GM12874 (cell line): Measurements from ENCODE around the gene RUNX2.

Experiments
- TF ChIP-seq, protein P1 (sequence below): IDR thresholded peaks from 2 replicates; pipeline ENCODE4 v1.5.1; 2011; ENCODE audit warnings: low read depth, mild to moderate bottlenecking, control low read depth, low read length, moderate library complexity; ENCODE audit not compliant: insufficient read depth

The RUNX2 gene

GRCh38 chr6:45447005-45447404, 118.9 kb downstream of the RUNX2 start:
- TF ChIP-seq, protein P1, sequence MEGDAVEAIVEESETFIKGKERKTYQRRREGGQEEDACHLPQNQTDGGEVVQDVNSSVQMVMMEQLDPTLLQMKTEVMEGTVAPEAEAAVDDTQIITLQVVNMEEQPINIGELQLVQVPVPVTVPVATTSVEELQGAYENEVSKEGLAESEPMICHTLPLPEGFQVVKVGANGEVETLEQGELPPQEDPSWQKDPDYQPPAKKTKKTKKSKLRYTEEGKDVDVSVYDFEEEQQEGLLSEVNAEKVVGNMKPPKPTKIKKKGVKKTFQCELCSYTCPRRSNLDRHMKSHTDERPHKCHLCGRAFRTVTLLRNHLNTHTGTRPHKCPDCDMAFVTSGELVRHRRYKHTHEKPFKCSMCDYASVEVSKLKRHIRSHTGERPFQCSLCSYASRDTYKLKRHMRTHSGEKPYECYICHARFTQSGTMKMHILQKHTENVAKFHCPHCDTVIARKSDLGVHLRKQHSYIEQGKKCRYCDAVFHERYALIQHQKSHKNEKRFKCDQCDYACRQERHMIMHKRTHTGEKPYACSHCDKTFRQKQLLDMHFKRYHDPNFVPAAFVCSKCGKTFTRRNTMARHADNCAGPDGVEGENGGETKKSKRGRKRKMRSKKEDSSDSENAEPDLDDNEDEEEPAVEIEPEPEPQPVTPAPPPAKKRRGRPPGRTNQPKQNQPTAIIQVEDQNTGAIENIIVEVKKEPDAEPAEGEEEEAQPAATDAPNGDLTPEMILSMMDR: no peak

DNA sequence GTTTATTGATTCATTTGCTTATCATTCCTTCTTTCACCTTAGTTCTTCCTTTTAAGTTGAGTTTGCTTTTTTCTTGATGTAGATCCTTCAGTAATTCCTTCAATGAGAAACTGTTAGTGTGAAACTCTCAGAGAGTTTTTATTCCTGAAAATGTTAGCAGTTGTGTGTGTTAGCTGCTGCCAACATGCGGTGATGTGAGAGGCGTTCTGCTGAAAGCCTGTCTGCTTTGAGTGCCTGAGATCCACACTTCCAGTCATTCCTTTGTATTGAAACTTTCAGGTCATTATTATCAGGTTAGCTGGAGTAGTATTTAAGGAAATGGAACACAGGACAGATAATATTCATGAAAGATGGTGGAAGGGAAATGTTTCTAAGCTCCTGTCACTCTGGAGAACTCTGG, 119.6 kb downstream of the RUNX2 start:
- TF ChIP-seq, protein P1: no peak

DNA sequence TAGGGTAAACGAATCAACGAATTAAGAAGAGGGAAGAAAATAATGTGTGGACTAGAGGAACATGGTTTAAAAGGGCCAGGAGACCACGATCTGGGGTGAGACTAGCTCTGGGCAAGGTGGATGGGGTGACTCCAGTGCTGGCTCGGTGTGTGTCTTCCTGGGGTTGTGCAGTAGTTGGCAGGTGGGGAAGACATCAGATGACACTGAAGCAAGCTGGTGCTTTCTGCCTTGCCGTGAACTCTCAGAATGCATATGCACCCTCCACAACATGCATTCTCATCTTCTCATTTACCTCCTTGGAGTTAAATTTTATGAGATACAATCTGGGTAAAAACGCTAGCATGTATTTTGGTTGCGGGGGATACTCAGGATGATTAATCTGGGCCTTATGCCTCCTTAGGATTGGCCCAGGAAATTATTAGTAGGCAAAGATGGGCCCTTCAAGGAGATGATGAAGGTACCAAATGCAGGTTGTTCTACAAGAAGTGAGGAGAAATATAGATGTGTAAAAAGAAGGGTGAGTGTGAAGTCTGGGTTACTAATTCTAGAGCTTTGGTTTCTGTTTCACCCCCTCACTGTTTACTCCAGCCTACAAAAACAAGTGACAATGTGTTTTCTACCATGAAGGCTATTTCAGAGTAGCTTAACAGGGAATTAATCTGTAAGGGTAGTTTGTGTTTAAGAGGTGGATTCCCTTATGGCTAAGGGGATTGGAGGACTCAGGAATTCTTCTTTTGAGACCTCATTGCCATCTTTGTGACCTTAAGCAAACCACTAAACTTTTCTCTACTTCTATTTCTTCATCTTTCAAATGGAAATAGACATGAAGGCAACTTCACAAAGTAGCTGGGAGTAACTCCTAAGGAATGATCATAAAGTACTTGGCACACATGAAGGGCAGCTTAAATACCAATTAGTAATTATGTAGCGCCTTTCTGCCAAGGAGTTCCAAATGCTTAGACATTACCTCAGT, 120.6 kb downstream of the RUNX2 start:
- TF ChIP-seq, protein P1: no peak

GRCh38 chr6:45450132-45450531, 122.0 kb downstream of the RUNX2 start:
- TF ChIP-seq, protein P1: no peak

- TF ChIP-seq, protein P1: no peak
Observed at GRCh38 chr6:45450831-45451230, 122.7 kb downstream of the RUNX2 start.

GRCh38 chr6:45454008-45454911, 126.1 kb downstream of the RUNX2 start:
- TF ChIP-seq, protein P1: no peak

GRCh38 chr6:45455408-45455807, 127.3 kb downstream of the RUNX2 start:
- TF ChIP-seq, protein P1: no peak
